HG03439 (cell line): ENCODE measurements around the gene NR3C2.

Source experiments
- ATAC-seq: cut with Tn5 transposase; IDR thresholded peaks from one replicate; pipeline ENCODE4 v1.9.1; 2021; ENCODE audit warnings: mild to moderate bottlenecking, moderate library complexity; ENCODE audit not compliant: unreplicated experiment

The NR3C2 gene

DNA sequence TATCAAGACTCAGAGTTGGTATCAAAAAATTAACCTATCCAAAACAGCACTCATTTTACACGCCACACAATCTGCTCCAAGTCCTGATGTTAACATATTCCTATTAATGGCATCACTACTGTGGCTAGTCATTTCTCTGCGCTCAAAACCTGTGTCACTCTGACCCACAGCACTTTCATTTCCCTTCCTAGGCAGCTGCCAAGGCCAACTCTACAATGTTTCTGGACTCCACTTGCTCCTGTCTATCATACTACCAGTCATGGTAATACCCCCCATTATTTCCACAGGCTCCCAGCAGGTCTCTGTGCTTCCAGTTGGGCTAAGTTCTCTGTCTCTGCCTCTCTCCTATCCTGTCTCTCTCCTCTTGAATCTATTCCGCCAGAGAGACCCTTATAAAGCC lies 323.6 kb downstream of the NR3C2 start:
- ATAC-seq, result no peak

DNA sequence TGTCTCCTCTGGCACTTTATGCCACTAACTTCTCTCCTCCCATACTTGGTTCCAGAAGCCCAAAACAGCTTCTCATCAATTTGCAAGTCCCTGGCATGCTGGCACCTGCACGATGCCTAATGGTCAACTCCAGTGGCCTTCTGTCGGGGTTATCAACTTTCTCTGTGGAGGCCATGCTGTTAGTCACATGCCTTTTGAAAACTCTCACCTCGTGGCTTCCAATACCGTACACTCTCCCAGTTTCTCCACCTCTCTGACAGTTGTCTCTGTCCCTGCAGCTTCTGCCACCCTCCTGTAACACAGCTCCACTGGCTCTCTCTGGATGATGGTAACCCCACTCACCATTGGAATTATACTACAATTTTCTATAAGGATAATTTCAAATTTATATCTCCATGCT lies 324.0 kb downstream of the NR3C2 start:
- no peak for ATAC-seq

DNA sequence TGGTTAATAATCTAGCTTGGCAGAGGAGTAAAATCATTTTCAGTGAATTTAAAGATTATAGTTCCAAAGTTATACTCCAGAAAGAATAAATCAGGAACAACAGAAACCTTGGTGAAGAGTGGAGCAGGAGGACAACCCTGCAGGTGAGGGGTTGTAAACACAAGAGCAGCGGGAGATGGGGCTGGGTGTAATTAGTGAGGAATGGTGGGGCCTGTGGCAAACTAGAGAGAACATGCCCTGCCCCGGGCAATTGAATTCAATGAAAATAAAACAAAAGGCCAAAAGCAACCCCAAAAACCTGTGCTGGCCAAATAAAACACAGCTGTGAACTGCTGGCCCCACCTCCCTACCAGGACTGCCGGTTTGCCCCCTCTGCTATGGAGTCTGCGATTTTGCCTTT lies 325.2 kb downstream of the NR3C2 start:
- no peak for ATAC-seq

DNA sequence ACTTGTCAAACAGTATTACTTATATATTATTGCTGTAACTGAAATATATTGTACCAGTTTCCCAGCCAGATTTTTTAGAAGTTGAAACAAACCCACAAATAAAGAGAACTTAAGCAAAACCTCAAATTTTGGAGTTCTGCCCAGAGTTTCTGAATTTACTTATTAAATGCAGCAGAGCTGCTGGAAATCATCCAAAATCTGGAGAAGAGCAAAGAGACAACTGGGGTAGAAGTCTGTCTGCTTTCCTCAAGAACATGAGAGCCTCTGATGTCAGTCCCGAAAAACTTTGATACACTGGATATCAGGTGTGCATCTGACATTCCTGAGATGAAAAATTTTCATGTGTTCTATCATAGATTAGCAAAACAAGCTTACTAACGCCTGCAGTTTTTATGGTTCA lies 325.9 kb downstream of the NR3C2 start:
- ATAC-seq, result no peak

DNA sequence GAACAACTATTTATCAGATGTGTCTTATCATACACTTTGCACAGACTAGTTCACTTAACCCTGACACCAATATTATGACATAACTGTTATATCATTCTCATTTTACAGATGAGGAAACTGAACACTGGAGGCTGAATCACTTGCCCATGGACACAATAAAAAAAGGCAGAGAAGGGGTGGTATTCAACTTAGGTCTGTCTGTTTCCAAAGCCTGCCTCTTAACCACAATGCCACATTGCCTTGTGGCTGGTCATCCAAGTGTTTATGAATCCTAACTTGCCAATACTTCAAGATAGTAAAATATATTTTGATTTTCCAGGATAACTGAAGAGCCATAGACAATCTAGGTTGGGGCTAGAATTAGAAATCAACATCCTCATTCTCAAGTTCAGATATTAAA lies 327.8 kb downstream of the NR3C2 start:
- no peak for ATAC-seq

DNA sequence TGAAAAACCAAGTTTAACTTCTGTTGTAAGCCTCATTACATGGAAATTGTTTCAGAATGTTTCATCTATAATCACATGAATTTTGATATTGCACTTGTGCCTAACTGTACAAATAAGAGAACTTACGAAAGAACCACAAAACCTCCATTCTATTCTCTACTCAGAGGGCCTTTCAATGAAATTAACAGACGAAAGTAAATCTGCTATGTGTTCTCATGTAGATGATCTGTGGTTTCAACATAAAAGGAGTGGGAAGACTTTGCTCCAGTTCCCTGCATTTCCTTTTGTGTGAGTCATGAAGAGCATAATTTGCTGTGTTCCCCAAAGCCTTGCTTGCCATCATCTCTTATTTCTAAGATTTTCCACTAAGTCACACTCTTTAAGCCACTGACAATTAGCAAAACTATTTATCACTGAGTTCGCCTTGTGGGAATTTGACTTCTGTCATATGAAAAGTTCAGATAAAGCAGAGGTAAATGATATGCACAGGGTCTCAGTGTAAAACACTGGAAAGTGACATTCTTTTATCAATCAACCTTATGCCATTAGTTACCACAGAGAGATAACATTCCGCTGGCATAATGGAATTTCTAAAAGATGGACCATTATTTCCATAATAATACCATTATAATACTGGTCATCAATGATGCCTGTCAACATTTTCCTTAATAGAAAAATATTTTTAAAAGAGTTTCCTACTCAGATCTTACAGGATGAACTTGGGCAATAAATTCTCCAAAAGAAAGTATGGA lies 329.8 kb downstream of the NR3C2 start:
- ATAC-seq, result no peak

DNA sequence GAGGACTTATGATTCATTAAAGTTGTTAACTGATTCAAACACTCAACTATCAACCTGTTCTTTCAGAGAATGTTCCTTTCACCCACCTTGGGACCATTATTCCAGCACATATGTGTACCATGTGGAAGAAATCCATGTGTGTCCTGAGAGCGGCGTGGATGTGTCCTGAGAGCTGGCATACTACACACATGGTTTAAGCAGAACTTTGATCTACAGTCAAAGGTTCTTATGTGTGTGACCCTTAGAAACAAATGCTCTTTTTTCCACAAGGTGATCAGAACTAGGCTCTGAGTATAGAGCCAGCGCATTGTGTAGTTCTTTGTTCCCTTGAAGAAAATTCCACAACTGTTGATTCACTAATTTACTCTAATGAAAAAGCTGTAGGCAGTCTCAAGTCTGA lies 332.0 kb downstream of the NR3C2 start:
- no peak for ATAC-seq

DNA sequence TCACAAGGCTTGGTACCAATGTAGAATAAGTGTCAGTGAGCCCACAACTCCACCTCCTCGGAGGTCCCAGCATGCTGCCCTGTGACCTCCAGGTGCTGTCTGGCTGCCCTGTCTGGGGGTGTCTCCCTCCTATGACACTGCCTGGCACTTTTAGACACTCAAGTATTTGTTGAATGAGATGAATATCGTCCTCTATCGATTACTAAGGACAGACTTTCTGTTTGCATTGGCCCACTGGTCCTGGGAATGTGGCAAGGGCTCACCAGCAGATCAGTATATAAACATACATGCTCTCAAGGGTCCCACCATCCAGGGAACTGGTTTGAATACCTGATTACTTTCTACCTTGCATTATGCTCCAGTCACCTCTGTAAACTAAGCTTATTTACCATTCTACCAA lies 333.0 kb downstream of the NR3C2 start:
- ATAC-seq, result no peak

DNA sequence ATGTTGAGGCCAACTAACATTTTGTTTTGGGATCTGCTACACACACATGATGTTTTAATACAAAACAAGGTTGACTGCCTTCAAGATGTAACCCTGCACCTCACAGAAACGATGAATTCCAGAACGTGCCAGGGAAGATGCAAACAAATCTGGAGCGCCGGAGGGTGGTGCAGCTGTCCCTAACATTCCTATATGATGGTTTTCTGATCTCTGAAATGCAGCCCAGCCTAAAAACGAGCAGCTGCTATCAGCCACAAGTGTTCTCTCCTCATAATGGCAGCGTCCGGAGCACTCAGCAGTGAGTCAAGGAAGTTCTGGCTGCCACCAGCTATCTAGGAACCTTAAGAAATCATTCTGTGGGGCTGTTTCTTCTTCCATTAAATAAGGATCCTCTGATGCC lies 333.4 kb downstream of the NR3C2 start:
- ATAC-seq, result no peak

DNA sequence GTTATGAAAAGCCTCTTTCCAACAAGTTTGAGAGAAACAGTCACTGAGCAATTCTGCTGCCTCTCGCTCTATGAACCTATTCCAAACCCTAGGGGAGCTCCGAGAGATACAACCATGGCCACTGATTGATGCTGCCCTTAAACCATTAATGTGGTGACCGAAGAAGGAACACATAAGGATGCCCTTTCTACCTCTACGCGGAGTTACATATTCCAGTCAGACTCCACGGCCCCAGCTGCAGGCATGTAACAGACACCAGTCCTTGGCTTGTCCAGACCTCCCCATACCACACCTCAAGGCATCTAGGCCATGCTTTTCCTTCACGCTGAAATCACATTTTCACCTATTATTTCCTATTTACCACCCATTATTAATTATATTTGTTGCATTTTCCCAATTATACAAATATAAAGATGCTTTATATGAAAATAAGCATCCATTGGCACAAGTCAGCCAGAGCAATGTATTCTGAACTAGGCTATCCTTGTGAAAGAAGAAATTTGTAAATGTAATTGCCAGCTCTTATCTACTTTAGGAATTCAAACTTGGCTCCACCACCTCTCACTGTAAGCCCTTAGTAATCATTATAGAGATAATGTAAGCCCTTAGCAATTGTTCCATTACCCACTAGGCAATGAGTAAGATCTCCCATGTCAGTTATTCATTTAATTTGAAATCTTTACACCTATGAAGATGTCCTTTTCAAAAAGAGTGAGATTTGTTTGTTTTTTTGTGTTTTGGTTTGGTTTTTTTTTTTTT lies 338.4 kb downstream of the NR3C2 start:
- ATAC-seq, result no peak

DNA sequence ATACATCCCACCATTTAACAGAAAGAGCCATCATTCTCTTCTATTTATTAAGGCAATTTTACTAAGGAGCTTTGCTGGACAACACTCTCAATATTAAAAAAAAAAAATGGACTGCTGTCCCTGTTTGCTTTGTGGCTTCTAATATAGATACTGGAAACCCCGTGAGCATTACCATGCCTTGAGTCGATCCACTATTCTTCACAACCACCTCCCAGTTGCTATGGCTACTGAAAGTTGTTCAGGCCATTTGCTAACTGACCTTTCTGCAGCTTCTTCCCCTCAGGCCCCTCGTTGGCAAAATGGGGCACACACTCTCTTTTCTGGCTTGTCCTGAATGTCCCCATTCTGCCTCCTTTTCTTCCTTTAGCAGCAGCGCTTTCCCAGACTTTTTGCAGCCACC lies 340.4 kb downstream of the NR3C2 start:
- no peak for ATAC-seq

DNA sequence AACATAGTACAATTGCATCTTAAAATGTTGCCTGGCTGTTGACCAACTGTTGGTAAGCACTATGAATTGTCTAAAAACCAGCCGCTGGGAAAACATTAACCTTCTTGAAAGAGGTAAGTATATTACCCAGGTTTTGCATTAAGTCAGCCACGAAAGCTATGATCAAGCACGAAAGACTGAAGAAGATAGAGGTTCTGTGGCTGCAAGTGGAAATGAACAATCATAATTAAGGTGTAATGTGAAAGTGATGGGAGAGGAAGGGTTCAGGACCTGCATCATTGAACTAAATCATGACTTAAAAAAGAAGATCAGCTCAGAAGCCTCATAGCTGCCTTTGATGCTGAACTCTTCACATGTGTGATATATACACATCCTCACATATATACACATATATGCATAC lies 341.0 kb downstream of the NR3C2 start:
- no peak for ATAC-seq

DNA sequence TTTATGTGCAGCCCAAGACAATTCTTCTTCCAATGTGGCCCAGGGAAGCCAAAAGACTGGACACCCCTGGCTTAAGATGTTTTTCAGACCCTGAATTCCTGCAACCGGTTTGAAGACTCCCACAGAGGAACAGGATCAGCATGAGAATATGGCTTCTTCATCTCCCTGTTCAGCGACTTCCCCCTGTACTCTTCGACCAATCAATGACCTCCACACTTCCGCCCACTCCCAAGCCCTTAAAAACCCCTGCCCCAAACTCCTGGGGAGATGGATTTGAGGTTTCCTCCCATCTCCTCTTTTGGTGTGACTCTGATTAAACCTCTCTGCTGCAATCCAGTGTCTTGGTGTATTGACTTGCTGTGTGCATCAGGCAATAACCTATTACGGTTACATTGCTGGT lies 344.4 kb downstream of the NR3C2 start:
- ATAC-seq, result no peak

DNA sequence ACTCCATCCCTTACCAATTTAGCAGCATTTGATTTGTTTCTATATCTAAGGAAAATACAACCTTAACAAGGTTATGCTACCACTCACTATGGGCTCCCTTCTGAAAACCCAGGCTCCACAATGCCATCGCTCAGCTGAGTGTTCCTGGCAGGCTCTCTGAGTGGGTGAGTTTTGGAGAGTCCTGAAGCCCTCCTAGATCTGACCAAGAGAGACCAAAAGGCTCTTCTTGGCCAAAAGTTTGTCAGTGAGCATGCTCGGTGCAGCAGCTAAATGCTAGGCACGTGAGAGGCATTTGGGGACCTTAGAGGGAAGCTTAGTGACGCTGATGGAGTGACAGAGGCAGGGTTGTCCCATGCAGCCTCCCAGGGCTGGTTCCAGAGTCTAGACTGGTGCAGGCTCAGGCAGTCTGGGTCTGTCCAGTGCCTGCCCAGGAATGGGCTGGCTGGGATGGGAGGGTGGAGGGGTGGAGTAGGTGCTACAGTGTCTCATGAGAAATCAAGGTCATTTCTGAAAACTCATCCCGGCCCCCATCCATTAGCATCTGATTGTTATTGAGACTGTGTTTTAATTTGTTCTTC lies 346.8 kb downstream of the NR3C2 start:
- ATAC-seq, result no peak

DNA sequence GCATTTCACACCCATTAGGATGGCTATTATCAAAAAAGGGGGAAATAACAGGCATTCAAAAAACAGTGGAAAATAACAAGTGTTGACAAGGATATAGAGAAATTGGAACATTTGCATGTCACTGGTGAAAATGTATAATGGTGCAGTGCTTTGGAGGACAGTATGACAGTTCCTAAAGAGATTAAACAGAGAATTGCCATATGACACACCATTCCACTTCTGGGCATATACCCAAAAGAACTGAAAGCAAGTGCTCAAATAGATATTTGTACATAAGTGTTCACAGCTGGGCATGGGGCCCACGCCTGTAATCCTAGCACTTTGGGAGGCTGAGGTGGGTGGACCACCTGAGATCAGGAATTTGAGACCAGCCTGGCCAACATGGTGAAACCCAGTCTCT lies 348.1 kb downstream of the NR3C2 start:
- ATAC-seq, result no peak

DNA sequence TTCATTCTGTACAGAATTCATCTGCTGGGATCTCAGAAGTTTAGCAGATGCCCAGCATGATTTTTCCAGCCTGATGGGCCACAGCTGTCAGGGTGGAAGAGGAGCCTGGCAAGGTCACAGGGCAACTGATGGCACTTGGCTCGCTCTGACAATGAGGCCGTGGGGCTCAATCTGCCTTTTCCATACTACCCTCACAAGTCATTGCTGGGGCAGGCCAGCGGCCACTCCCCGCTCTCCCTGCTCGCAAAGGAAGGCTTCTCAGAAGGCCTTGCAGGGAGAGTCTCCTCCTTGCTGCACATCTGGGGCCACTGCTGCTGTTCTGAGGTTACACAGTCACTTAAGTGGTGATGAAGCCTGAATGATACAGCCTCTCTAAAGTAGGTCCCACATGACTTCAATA lies 349.1 kb downstream of the NR3C2 start:
- ATAC-seq, result no peak

DNA sequence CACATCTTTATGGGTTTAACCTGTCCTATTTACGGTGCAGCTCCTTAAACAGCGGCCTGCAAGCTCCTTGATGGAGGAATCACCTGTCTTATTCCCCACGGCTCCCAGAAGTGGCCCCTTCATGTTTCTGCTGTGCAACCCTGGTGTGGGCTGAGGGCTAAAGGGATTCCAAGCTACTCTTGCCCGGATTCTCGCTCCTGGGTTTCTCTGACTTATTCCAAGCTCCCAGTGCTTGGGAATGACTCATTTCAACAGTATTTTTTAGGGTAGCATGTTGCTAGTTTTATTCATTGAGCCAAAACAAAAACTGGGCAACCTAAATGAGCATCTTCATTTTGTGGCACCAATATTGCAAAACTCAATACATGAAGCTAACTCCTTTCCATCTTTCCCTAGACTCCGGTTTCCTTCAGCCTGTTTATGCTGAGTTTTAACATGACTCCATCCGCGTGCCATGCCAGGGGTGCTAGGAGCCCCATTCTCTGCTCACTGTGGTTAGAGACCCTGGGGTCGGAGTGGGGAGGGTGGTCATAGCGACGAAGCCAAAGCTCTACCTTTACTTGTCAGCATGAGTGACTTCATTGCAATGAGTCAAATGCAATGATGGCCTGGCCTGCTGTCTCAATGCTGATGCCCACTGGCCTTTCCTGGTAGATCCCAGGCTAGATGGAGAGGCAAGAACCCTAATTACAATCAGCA lies 349.7 kb downstream of the NR3C2 start:
- no peak for ATAC-seq

DNA sequence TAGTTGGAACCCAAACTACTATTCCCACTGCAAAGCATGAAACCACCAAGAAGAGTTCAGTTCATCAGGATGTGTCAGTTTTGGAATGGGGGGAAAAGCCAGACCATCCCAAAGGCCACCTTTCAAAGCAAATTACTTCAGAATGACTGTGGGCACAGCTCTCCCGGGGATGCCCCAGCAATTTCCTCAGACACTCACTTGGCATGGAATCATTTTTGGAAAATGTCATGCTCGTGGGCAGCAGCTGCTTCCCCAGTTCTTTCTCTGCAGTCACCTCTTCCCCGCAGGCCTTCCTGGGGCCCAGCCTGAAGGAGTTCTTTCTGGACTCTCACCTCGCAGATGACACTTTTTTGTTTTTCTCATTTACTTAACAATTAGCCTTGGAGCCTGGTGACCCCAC lies 350.3 kb downstream of the NR3C2 start:
- ATAC-seq, result no peak

DNA sequence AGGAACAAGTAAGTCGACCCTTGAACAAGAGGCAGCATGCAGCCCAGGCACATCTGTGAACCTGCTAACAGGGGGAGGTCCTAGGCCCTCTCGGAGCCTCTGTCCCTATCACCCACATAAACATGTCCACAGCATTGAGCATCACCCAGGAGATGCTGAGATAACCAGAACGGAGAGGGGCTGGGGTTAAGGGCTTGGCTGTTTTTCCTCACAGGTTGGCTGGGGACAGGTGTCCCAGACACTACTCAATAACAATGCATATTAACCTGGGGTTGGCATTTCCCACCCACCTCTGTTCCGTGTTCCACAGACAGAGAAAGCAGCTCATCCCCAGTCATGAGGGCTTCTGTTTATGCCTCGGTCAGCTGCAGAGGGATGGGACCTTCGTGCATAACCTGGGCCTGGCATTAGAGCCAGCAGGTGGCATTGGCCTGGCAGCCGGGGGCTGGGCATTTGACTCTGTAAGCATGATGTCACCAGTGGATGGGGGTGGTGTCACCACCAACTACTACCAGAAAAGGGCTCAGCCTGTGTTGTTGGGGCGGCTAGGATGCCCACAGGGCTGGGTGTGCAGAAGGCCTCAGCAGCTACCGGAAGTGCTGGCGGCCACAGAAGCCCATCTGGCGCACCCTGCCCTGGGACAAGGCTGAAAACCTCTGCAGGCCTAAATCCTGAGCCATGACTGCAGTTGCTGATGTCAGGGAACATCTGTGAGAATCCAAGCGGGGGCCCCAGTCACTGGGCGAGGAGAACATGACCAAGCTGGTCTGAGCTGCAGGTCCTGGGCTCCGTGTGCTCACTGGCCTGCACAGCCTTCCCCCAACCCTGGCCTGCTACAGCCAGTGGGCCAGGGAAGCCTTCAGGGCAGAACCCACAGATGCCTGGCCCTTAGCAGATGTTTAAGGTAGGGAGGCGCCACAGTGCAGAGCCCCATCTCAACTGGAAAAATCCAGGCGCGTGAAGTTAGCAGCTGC lies 351.4 kb downstream of the NR3C2 start:
- ATAC-seq, result no peak

DNA sequence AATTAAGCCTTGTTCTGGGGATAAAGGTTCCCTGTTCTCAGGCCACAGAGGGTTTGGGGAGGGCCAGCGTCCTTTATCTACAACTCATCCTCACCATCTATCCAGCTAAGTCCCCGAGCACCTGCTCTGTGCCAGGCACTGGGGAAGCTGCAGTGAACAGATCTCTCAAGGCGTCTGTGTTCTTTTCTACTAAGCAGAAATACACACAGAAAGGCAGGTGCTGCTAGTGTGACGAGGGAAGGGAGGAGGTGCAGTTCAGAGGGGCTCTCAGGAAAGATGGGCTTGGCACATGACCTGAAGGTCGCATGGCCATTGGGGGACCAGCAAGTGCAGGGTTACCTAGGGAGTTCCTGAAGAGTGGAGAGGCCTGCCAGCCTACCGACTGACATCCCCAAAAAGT lies 352.2 kb downstream of the NR3C2 start:
- ATAC-seq, result no peak

DNA sequence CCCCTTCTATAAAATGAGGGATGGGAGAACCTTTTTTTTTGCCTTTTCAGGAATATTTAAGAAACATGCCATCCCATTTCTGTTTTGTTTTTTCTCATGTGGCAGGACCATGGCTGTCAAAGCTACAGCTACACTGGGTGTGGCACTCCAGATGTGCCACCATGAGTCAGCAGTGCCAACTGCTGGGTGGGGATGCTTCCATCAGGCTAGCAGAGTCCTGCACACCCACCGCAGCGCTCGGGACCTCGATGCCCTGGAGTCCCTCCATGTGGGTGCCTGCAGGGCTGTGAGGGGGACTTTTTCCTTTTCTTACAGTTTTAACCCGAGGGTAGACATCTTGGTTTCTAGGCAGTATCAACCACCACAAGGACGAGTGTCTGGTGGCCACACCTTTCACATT lies 352.6 kb downstream of the NR3C2 start:
- no peak for ATAC-seq
